HPDE6-E6E7 (cell line): ENCODE results near the gene TEX29.

Experiments
- DNase-seq: peaks from one replicate; pipeline ENCODE4 v3.0.0; 2011; ENCODE audit warnings: missing footprints; ENCODE audit errors: extremely low spot score

The TEX29 gene

GRCh38 chr13:111291908-111292307 is 28.5 kb upstream of the TEX29 start:
- no peak for DNase-seq

GRCh38 chr13:111292710-111293485 is 27.5 kb upstream of the TEX29 start:
- no peak for DNase-seq

DNA sequence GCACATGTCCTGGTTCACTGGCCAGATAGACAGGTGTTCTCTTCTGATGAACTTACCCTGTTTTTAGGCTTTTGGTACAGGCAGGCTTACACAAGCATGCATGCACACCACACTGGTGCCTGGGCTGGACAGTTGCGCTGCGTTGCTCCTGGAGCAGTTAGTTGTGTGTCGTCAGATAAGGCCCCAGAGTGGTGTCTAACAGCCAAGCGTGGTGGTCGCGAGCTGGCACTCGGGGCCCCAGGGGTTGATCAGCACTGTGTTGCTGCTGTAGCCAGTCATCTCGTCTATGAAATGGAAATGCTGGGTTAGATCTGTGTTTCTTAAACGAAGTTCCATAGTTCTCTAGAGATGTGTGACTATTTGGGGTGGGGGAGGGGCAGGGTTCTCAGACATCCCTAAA is 24.6 kb upstream of the TEX29 start:
- DNase-seq: no peak

DNA sequence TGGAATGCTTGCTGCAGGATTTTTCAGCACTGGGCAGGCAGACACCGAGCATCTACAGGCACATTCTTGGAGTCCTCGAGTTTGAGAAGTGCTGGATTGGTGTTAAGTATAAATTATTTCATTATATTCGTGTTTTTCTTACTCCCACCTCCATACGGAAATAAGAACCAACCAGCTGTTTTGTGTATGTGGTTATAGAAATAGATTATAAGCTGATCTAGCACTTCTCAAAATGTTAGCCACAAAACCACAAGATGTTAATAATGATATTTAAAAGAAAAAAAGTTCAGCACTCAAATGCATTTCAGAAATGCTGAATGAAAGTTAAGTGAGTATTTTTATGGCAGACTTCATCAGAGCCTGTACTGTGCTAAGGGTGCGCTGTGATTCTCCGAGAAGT is 24.0 kb upstream of the TEX29 start:
- no peak for DNase-seq

GRCh38 chr13:111298214-111298975 is 22.0 kb upstream of the TEX29 start:
- DNase-seq: no peak

DNA sequence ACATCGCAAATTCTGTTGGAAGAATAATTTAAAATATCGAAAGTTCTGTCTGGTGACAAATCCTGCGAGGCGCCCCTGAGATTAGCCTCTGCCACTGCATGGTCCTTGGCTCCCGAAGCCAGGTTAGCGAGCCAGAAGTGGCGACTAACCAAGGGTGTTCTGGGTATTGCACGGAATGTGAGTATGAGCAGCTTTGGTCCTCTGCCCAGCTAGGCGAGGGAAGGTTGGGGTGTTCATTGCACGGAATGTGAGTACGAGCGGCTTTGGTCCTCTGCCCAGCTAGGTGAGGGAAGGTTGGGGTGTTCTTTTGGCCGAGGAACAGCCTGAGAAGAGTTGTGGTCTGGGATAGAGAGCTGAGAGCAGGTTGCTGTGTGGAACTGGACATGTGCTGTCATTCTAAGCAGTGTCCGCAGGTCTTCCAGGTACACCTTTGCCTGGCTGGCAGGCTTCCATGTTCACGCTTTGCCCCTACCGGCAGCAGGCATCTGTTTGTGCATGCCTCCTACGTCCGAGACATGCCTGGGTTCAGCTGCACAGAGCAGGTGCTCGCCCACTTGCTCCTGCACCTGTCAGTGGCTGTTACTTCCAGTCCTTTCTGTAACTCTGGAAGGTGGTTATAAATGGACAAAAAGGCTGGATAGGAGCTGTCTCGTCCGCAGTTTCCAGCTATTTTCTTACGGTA is 18.3 kb upstream of the TEX29 start:
- no peak for DNase-seq

DNA sequence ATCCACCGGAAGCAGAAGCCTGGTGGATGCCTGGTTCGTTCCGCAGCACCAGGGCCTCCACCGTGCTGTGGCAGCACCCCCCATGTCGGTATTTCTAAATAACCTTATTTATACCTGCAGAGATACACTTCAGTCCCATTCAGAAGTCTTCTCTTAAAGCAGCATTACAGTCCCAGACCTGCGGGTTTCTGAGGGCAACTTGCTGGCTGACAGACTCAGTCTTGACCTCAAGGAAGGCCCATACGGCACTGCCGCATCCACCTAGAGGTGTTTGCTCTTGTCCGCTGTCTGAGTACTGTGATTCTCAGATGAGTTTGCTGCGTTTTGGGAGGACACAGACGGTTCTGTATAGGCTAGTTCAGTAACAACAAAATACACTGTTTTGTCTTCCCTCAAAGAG is 16.9 kb upstream of the TEX29 start:
- no peak for DNase-seq

DNA sequence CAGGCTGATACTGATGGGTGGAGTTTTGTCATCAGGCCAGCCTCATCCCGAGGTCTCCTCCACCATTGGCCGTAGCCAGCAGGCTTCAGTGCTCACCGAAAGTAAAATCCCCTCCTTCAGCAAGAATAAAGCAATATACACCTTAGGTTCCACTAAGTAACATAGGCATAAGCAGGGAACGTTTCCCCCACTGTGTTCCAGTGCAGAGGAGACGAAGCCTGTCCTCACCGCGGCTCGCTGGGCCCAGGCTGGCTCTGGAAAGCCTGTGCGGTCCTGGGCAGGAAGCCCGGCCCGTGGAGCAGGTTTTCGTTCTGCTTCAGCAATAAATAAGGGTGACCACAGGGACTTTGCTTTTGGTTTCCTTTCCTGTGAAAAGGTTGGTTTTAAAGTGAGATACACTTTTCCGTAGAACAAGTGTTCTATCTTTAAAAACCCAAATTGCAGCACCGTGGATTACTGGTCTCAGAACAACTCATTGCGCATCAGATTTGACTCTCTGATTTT is 16.3 kb upstream of the TEX29 start:
- no peak for DNase-seq

DNA sequence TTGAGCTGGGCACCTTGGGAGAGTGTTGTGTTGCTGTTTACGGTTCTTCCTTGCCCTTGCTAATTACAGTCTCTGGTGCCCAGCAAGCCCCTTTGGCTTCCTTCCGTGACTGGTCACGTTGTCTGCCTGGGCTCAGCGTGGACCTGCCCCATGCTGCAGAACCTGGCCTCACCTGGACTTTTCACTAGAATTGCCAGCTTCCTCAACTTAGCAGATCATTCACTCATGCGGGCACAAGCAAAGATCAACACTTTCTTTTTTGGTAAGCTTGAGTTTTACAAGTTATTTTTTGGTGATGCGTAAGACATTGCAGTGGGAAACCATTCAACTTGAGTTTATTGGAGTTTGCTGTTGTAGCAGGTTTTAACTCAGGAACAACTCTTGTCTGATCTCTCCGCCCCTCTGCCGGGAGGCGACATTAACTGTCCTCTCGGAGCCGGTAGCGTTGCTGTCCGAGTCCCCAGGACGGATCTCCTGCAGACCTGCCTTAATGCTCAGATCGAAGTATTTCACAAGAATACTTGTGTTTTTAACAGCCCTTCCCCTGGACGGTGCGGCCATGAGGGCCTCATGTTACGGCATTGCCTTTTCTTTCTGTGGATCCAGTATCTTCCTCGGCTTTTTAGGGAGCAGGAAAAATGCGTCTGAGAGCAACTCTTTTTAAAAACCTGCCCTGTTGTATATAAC is 15.7 kb upstream of the TEX29 start:
- DNase-seq: no peak

DNA sequence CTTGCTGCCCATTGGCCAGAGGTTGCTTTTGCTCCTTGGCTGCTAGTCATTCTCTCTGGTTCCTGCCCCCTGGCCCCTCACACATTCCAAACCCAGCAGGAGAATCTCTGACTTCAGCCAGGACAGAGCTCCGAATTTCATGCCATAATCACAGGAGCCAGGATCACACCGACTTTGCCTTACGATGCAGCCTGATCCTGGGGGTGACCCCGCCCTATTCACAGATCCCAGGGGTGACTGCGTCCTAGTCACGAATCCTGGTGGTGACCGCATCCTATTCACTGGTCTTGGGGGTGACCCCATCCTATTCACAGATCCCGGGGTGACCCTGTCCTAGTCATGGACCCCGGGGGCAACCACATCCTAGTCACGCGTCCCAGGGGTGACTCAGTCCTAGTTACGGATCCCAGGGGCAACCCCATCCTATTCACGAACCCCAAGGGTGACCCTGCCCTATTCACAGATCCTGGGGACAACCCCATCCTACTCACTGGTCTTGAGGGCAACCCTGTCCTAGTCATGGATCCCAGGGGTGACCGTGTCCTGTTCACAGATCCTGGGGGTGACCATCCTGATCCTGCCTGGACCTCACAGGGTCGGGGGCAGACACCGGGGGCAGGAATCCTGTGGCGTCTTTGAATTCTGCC is 7.4 kb upstream of the TEX29 start:
- no peak for DNase-seq

- no peak for DNase-seq
Observed at GRCh38 chr13:111313911-111314425, 6.5 kb upstream of the TEX29 start.

DNA sequence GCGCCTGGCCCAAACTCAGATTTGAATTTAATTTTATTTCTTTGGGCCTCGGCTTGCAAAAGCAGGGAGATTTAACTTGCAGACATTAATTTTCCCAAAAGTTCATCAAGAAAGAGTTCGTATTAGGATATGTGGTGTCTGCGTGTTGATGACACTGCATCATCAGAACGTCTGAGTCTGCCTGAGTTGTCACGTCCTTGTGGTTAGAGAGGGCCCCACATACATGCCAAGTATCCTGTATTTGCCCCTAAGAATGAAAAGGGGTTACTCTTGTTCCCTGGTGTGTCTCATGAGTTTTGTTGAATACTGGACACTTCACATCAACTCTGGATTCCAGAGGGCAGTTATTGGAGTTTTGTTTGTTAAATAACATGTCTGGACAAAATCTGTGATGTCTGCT is 5.6 kb upstream of the TEX29 start:
- DNase-seq: no peak

DNA sequence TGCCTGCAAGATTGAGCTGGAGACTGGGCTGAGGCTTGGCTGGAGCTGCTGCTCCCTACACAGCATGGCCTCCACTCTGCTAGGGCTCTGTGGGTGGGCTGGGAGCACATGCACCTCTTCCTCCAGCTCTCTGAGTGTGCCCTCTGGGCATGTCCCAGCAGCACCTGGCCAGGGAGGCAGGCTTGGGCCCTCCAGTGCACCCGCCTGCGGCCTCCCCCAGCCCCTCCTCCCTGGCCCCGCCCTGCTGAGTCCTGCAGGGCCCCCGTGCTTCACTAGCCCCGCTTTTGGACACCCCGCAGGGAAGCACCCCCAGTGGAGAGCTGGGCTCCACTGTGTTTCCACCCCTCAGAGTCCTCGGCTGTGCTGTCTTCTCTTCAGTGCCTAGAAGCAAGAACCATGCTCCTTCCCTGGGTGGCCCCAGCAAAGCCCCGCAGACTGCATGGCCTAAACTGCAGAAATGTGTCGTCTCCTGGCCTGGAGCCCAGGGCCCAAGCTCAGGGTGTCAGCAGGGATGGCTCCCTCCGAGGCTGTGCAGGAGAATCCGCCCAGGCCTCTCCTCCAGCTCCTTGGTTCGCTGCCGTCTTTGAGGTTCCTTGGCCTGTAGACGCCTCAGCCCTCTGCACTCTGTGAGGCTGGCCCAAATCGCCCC is 5.0 kb upstream of the TEX29 start:
- DNase-seq: no peak

GRCh38 chr13:111316161-111316730 is 4.2 kb upstream of the TEX29 start:
- no peak for DNase-seq

- no peak for DNase-seq
Observed at GRCh38 chr13:111317042-111317550, 3.3 kb upstream of the TEX29 start.

- no peak for DNase-seq
Observed at GRCh38 chr13:111317571-111318345, 2.7 kb upstream of the TEX29 start.

DNA sequence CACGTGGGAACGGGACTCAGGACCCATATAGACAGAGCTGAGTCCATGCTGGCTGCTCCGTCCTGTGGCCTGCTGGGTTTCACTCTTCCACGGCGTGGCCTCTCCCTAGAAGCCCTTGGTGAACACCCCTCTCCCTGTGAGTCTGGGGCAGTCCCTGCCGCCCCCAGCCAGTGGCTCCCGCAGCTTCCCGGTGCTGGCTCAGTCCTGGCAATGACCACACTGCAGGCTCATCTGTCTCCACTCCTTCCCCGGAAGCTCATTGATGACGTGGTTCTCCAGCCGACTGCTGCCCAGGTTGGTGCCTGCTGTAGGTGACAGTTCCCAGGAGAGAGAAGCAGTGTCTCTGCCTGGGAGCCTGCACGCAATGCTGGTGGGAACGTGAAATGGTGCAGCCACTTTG is 2.1 kb upstream of the TEX29 start:
- DNase-seq: no peak

- DNase-seq: no peak
Observed at GRCh38 chr13:111319521-111319920, 921 bp upstream of the TEX29 start.
